ENCODE results near the gene VASH2.

VASH2 gene

DNA sequence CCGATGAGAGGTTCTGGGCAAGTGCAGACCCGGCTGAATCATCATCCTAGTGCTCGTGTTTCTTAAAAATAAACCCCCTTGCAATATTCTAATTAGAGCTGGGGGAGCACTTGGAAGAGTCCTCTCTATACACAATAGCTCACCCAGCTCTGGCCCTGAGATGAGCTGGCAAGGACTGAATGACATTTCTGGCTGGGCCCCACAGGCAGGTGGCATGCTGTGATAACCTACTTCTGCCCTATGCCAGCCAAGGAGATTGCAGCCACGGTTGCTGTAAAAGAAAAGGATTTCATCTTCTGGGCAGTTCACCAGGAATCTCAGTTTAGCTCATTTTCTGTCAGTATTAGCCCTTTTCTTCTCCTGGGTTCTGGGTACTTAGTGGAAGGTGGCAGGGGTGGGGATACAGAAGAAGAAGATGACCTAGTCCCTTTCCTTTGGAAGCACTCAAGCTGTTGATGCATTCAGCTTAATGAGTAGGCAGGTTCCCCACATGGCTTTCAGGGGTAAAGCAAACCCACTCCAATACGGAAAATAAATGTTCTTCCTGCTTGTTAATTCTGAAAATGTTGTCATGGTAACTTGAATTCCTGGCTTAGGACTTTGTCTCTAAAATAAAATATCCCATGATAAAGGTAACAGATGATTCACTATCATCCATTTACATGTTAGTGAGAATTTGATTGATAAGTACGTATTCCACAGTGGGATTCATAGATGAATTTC, 32.2 kb downstream of the VASH2 start:
- Histone ChIP-seq H2AFZ (ENCODE audit: low read depth, low read length, severe bottlenecking) (no peak overlapping the region), H3K9me2 (replicated peaks; ENCODE audit: insufficient read depth, low read length) (no peaks in the 10 kb centered on the region), H3K9ac (ENCODE audit: low read length) (no peak overlapping the region), H3F3A (ENCODE audit: insufficient read depth) (no peaks in the 10 kb centered on the region), H3K4me2 (ENCODE audit: low read depth, low read length, poor library complexity, severe bottlenecking) (no peak overlapping the region), H3K4me3 (ENCODE audit: insufficient read depth, low read length, poor library complexity, severe bottlenecking) (no peak overlapping the region), H3K36me3 (ENCODE audit: low read length) (no peaks in the 10 kb centered on the region), H3K27me3 (ENCODE audit: low read length) (no peaks in the 10 kb centered on the region), H4K20me1 (ENCODE audit: low read depth, low read length) (no peaks in the 10 kb centered on the region), H3K79me2 (ENCODE audit: insufficient read depth, low read length) (no peaks in the 10 kb centered on the region), H3K27ac (ENCODE audit: low read depth, low read length) (no peak overlapping the region), H3K9me3 (ENCODE audit: insufficient read depth, low read length) (no peaks in the 10 kb centered on the region)
- TF ChIP-seq, protein P1, sequence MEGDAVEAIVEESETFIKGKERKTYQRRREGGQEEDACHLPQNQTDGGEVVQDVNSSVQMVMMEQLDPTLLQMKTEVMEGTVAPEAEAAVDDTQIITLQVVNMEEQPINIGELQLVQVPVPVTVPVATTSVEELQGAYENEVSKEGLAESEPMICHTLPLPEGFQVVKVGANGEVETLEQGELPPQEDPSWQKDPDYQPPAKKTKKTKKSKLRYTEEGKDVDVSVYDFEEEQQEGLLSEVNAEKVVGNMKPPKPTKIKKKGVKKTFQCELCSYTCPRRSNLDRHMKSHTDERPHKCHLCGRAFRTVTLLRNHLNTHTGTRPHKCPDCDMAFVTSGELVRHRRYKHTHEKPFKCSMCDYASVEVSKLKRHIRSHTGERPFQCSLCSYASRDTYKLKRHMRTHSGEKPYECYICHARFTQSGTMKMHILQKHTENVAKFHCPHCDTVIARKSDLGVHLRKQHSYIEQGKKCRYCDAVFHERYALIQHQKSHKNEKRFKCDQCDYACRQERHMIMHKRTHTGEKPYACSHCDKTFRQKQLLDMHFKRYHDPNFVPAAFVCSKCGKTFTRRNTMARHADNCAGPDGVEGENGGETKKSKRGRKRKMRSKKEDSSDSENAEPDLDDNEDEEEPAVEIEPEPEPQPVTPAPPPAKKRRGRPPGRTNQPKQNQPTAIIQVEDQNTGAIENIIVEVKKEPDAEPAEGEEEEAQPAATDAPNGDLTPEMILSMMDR (IDR thresholded peaks at IDR 0.05; ENCODE audit: insufficient read depth, low read length, poor library complexity, severe bottlenecking), result no peak
- no peak for TF ChIP-seq EZH2phosphoT487 (conservative IDR thresholded peaks at IDR 0.05; ENCODE audit: low read length)

- H4K20me1 ChIP-seq (ENCODE audit: low read depth, low read length), result no peaks in the 10 kb centered on the region
- TF ChIP-seq EZH2phosphoT487 (conservative IDR thresholded peaks at IDR 0.05; ENCODE audit: low read length), result no peak
- TF ChIP-seq, protein P1 (IDR thresholded peaks at IDR 0.05; ENCODE audit: insufficient read depth, low read length, poor library complexity, severe bottlenecking), result no peak
- H3K36me3 ChIP-seq (ENCODE audit: low read length), result no peaks in the 10 kb centered on the region
- H3K4me2 ChIP-seq (ENCODE audit: low read depth, low read length, poor library complexity, severe bottlenecking), result no peak overlapping the region
- no peak overlapping the region for H3K4me3 ChIP-seq (ENCODE audit: insufficient read depth, low read length, poor library complexity, severe bottlenecking)
- H2AFZ ChIP-seq (ENCODE audit: low read depth, low read length, severe bottlenecking), result no peak overlapping the region
- no peak overlapping the region for H3K27ac ChIP-seq (ENCODE audit: low read depth, low read length)
- no peaks in the 10 kb centered on the region for H3F3A ChIP-seq (ENCODE audit: insufficient read depth)
- H3K9me2 ChIP-seq (replicated peaks; ENCODE audit: insufficient read depth, low read length), result no peaks in the 10 kb centered on the region
- H3K9me3 ChIP-seq (ENCODE audit: insufficient read depth, low read length), result no peaks in the 10 kb centered on the region
- H3K9ac ChIP-seq (ENCODE audit: low read length), result no peak overlapping the region
- no peaks in the 10 kb centered on the region for H3K79me2 ChIP-seq (ENCODE audit: insufficient read depth, low read length)
- H3K27me3 ChIP-seq (ENCODE audit: low read length), result no peaks in the 10 kb centered on the region
Observed at GRCh38 chr1:212983482-212983881, 33.1 kb downstream of the VASH2 start.

- H3K36me3 ChIP-seq (ENCODE audit: low read length), result no peaks in the 10 kb centered on the region
- TF ChIP-seq EZH2phosphoT487 (conservative IDR thresholded peaks at IDR 0.05; ENCODE audit: low read length), result no peak
- TF ChIP-seq, protein P1 (IDR thresholded peaks at IDR 0.05; ENCODE audit: insufficient read depth, low read length, poor library complexity, severe bottlenecking), result no peak
- no peak overlapping the region for H3K4me3 ChIP-seq (ENCODE audit: insufficient read depth, low read length, poor library complexity, severe bottlenecking)
Observed at GRCh38 chr1:212984522-212985291, 34.4 kb downstream of the VASH2 start.

More at GRCh38 chr1:212984522-212985291, 34.4 kb downstream of the VASH2 start:
- Histone ChIP-seq H3K9ac (ENCODE audit: low read length) (no peak overlapping the region), H3K27ac (ENCODE audit: low read depth, low read length) (no peak overlapping the region), H3K4me2 (ENCODE audit: low read depth, low read length, poor library complexity, severe bottlenecking) (no peak overlapping the region), H2AFZ (ENCODE audit: low read depth, low read length, severe bottlenecking) (no peak overlapping the region), H3K9me3 (ENCODE audit: insufficient read depth, low read length) (no peaks in the 10 kb centered on the region), H3K79me2 (ENCODE audit: insufficient read depth, low read length) (no peaks in the 10 kb centered on the region), H3K9me2 (replicated peaks; ENCODE audit: insufficient read depth, low read length) (no peaks in the 10 kb centered on the region), H3K27me3 (ENCODE audit: low read length) (no peaks in the 10 kb centered on the region), H4K20me1 (ENCODE audit: low read depth, low read length) (no peaks in the 10 kb centered on the region), H3F3A (ENCODE audit: insufficient read depth) (no peaks in the 10 kb centered on the region)
